GM19397 (cell line): ENCODE measurements around the gene PAPLN.
"Not testable (repeated sequence)": the region's sequence is repeated elsewhere in the genome, so short reads cannot be mapped to it uniquely, and the experiment has no call there.

Experiments used
- ATAC-seq: cut with Tn5 transposase; IDR thresholded peaks from one replicate; pipeline ENCODE4 v1.9.1; 2021; ENCODE audit warnings: mild to moderate bottlenecking, moderate library complexity; ENCODE audit not compliant: unreplicated experiment

PAPLN gene

GRCh38 chr14:73237219-73237785 lies at the start of gene PAPLN:
Gene PAPLN (plus strand): TSS chr14:73237506. CDS start chr14:73239779, 2,273 bp downstream.
- no peak for ATAC-seq

- ATAC-seq, result no peak
These were observed 48.8 kb upstream of the PAPLN start for GRCh38 chr14:73188501-73188911.

GRCh38 chr14:73189651-73190050 lies 47.7 kb upstream of the PAPLN start:
- no peak for ATAC-seq

DNA sequence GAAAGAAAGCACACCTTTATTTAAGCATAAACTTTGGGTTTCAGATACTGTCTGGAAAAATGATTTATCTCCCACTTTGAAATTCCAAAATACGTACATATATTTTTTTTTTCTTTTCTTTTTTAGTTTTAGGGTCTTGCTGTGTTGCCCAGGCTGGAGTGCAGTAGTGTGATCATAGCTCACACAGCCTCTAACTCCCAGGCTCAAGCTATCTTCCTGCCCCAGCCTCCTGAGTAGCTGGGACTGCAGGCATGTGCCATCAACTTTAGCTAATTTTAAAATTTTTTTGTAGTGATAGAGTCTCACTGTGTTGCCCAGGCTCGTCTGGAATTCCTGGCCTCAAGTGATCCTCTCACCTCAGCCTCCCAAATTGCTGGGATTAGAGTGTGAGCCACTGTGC lies 45.9 kb upstream of the PAPLN start:
- no peak for ATAC-seq

DNA sequence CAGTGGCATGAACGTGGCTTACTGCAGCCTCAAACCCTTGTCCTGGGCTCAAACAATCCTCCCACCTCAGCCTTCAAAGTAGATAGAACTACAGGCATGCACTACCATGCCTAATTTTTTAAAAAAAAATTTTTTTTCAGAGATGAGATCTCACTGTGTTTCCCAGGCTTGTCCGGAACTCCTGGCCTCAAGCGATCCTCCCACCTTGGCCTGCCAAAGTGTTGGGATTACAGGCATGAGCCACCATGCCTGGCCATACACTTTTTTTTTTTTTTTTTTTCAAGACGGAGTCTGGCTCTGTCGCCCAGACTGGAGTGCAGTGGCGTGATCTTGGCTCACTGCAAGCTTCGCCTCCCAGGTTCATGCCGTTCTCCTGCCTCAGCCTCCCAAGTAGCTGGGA lies 43.0 kb upstream of the PAPLN start:
- ATAC-seq, result not testable (repeated sequence)

DNA sequence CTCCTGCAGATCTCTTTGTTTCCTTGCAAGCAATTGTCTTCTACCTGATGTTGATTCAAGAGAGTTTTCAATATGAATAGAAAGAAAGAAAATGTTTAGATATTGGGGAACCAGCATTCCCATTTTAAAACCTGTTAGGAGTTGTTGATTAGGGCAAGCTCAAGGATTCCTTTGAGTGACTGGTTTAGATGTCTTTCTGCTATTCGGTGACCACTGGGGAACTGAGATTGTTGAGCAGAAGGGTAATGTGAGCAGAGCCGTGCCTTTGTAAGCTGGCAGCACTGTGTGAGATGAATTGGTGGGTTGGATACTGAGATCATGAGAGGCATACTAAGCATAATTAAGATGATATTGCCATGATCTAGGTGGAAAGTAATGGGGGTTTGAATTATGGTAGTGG lies 39.1 kb upstream of the PAPLN start:
- ATAC-seq, result no peak

- no peak for ATAC-seq
These were observed 33.8 kb upstream of the PAPLN start for GRCh38 chr14:73203527-73203926.

- no peak for ATAC-seq
These were observed 29.7 kb upstream of the PAPLN start for GRCh38 chr14:73207615-73208014.

GRCh38 chr14:73208390-73208789 lies 28.9 kb upstream of the PAPLN start:
- ATAC-seq, result no peak

DNA sequence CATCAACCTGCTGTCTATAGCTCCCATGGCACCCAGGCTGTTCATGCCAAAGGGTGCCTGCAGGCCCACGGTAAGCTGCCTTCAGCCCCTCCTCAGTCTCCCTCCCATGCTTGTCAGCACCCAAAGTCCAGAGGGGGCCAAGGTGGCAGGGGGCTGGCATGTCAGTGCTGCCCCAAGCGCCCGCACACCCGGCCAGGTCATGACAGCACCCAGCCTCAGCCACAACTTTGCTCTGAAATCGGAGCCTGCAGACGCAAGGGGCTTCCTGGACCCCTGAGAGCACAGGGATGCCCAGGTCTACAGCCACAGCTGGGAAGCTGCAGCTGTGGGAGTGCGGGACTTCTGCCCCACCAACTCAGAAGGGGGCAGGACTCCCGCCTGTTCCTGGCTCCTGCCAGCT lies 28.5 kb upstream of the PAPLN start:
- no peak for ATAC-seq

- no peak for ATAC-seq
These were observed 27.4 kb upstream of the PAPLN start for GRCh38 chr14:73209953-73210352.

DNA sequence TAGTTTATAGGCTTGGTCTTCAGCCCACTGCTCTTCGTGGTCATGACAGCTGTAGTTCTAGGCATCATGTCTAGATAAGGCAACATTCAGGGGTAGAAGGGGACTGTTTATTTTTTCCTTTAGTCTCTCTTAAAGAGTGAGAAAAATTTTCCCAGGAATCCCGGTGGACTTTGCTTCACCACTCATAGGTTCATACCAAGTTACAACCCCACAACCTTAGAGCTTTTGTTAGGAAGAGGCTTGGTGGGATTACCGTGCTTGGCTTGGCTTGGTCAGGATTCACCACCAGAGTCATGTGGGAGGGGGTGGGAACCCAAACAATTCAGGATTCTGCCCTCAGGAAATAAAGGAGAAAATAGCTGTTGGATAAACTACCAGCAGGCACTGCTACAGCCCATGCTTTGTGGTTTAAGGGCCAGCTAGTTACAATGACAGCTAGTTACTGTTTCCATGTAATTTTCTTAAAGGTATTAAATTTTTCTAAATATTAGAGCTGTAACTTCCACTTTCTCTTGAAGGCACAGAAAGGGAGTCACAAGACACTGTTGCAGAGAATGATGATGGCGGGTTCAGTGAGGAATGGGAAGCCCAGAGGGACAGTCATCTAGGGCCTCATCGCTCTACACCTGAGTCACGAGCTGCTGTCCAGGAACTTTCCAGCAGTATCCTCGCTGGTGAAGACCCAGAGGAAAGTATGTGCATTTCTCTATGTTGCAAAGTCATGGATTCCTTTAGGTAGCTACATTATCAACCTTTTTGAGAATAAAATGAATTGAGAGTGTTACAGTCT lies 25.9 kb upstream of the PAPLN start:
- no peak for ATAC-seq

DNA sequence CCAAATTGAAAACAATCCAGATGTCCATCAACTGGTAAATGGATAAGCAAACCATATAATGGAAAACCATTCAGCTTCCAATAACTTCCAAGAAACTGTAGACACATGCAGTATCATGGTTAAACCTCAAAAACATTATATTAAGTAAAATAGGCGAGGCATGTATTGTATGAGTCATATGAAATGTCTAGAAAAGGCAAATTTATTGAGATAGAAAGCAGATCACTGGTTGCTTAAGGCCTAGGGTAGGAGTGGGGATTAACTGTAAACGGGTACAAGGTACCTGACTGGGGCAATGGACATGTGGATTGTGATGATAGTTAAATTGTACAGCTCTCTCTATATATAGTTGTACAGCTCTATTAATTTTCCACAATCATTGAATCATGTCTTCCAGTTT lies 21.3 kb upstream of the PAPLN start:
- no peak for ATAC-seq

GRCh38 chr14:73217411-73217810 lies 19.9 kb upstream of the PAPLN start:
- no peak for ATAC-seq

DNA sequence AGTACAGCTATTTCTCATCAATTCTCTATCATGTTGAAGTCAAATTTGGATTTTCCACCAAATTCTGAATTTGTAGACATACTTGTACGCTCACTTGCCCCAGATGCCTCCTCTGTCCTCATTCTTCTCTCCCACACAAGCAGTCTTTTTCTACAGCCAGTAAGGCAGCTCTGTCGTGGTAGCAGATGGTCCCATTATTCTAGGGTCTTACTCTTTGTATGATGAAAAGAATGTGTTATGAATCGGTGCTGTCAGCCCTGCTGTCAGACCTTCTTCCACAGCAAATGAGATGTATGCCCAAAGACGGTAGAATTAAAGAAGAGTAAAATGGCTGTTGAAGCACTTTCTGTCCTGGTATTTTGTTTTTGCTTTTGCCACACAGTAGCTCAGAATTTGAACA lies 17.2 kb upstream of the PAPLN start:
- no peak for ATAC-seq

DNA sequence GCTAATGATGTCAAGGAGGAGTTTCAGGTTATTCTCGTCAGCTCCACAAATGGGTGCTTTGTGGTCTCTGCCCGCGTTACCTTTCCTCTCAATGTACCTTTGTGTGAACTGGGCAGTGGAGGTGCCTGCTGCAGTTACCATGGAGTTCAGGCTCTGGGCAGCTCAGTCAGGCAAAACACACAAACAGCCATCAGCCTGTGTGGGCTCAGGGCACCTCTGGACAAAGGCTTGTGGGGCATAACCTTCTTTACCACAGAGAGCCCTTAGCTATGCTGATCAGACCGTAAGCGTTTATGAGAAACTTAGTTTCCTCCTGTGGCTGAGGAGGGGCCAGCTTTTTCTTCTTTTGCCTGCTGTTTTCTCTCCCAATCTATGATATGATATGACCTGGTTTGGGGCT lies 16.7 kb upstream of the PAPLN start:
- ATAC-seq, result no peak

- ATAC-seq, result no peak
These were observed 15.4 kb upstream of the PAPLN start for GRCh38 chr14:73221945-73222344.

DNA sequence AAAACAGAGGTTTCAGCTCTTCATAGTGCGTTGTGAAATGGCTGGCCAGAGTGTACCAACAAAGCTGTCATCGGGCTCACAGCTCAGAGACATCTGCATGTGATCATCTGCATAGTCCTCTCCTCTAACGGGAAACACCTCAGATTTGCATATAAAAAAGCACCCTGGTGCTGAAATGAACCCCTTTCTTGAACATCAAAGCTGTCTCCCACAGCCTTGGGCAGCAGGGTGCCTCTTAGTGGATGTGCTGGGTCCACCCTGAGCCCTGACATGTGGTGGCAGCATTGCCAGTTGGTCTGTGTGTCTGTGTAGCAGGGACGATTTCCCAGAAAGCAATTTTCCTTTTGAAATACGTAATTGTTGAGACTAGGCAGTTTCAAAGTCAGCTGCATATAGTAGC lies 14.3 kb upstream of the PAPLN start:
- ATAC-seq, result no peak

DNA sequence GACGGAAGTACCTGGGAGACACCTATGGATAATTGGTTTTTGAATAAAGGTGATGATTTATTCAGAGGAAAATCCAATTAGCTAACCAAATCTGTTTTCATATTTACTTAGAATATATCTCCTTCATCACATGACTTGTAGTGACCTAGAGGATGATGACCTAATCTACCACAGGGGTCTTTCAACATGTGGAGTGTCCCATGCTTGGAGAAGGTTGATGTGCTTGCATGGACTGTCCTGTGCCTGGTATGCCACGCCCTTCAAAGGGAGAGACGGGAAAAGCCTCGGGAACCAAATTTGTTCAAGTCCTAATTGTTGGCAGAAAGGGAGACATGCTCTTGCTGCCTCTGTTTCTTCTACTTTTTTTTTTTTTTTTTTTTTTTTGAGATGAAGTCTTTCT lies 11.8 kb upstream of the PAPLN start:
- no peak for ATAC-seq

GRCh38 chr14:73227812-73228781 lies 9.2 kb upstream of the PAPLN start:
- no peak for ATAC-seq

DNA sequence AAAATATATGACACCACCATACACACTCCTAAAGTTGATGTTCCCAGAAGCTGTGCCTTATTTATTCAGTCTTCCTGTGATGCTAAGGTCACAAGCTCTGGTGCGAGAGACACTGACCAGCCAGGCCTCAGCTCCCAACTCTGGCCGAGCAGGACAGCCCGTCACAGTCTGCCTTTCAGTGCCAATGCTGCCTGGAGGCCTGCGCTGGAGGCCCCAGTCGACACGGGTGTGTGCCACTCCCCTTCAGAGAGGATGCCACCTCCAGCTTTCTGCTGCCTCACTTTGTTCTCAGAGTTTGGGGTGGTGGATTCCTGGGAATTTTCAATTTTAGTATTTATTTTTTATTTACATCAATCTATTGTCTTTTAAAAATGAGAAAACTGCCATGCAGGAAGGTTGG lies 7.3 kb upstream of the PAPLN start:
- no peak for ATAC-seq
